ENCODE data around the gene GRK4. TPM values are rescaled to one million over a fixed set of nuclear protein-coding genes. Genes with fewer than 3 reads are reported as not detected.
A peak's percentile ranks its signal among the peaks of the same experiment; 100 is the strongest.
"Not testable (repeated sequence)": the region's sequence is repeated elsewhere in the genome, so short reads cannot be mapped to it uniquely, and the experiment has no call there.

Gene GRK4
- total RNA-seq, 5 donors from 2014 or later (not counting 1 experiment from before 2014, with no cell fraction given), result 1.8 to 4.8 (median 2.5) TPM

GRCh38 chr4:2944091-2944482 is 19.3 kb upstream of the GRK4 start:
- Mint-ChIP-seq H3K27me3 (no peaks in the 10 kb centered on the region), H3K4me1 (peaks cover 3 to 13% (median 6%) of the 10 kb centered on the region in 3 donors), H3K27ac (peak overlapping the region; percentile 29 to 53), H3K9me3 (no peaks in the 10 kb centered on the region), H3K36me3 (peaks cover 53% of the 10 kb centered on the region), H3K4me3 (no peak overlapping the region)
- ATAC-seq (replicated peaks in 1 of 4) (no peak), DNase-seq (peak in 1 of 35 experiments; percentile 9)
- WGBS (ENCODE audit: insufficient coverage), result 71% methylated on average over 6 of the region's 11 CpGs
- ChIA-PET POLR2A (interaction anchor here in 1 of 2 donors (1.3 kb wide), 1 partner anchor 10 kb away, joined by 4 read pairs; no protein-coding TSS in a partner anchor), CTCF (interaction anchor here in 1 of 2 donors (0.8 to 2.2 kb wide), 2 partner anchors 9 to 17 kb away, joined by 4 to 8 read pairs; no protein-coding TSS in a partner anchor)
- H3K36me3 ChIP-seq (ENCODE audit: control insufficient read depth in 2 of 2, extremely low read depth in 1 of 2, insufficient read depth in 1 of 2, low read length in 1 of 2), result peaks cover 29 to 97% of the 10 kb centered on the region in 2 donors
- H3K9me3 ChIP-seq, result no peaks in the 10 kb centered on the region
- peaks cover 0 to 44% of the 10 kb centered on the region in 2 experiments for H3K4me1 ChIP-seq (ENCODE audit: control insufficient read depth in 1 of 2, extremely low read depth in 1 of 2, insufficient read depth in 2 of 2, low read length in 2 of 2)
- H3K4me3 ChIP-seq (ENCODE audit: control insufficient read depth in 1 of 2, extremely low read depth in 1 of 2, low read length in 1 of 2), result no peak overlapping the region
- no peaks in the 10 kb centered on the region for H3K27me3 ChIP-seq (replicated peaks in 1 of 2; ENCODE audit: control insufficient read depth in 2 of 2, extremely low read depth in 1 of 2, insufficient read depth in 2 of 2, low read length in 1 of 2)
- H3K27ac ChIP-seq (ENCODE audit: low read length), result no peak overlapping the region

- no peak for ATAC-seq (replicated peaks in 1 of 4)
- Mint-ChIP-seq H3K9me3 (no peaks in the 10 kb centered on the region), H3K27me3 (no peaks in the 10 kb centered on the region), H3K36me3 (peaks cover 52% of the 10 kb centered on the region), H3K4me3 (no peak overlapping the region), H3K4me1 (peaks cover 0 to 11% (median 6%) of the 10 kb centered on the region in 3 donors), H3K27ac (peak overlapping the region in 1 of 2 donors; percentile 22)
- Histone ChIP-seq H3K4me3 (ENCODE audit: control insufficient read depth in 1 of 2, extremely low read depth in 1 of 2, low read length in 1 of 2) (no peak overlapping the region), H3K9me3 (no peaks in the 10 kb centered on the region), H3K36me3 (ENCODE audit: control insufficient read depth in 2 of 2, extremely low read depth in 1 of 2, insufficient read depth in 1 of 2, low read length in 1 of 2) (peaks cover 29 to 97% of the 10 kb centered on the region in 2 donors), H3K27me3 (replicated peaks in 1 of 2; ENCODE audit: control insufficient read depth in 2 of 2, extremely low read depth in 1 of 2, insufficient read depth in 2 of 2, low read length in 1 of 2) (no peaks in the 10 kb centered on the region), H3K4me1 (ENCODE audit: control insufficient read depth in 1 of 2, extremely low read depth in 1 of 2, insufficient read depth in 2 of 2, low read length in 2 of 2) (peaks cover 0 to 36% of the 10 kb centered on the region in 2 experiments), H3K27ac (ENCODE audit: low read length) (no peak overlapping the region)
- 88% methylated on average over 19 of the region's 30 CpGs for WGBS (ENCODE audit: insufficient coverage)
- CTCF ChIA-PET, result interaction anchor here in 1 of 2 donors (0.7 to 2.2 kb wide), 3 partner anchors 9 to 18 kb away, joined by 4 to 8 read pairs (median 4); no protein-coding TSS in a partner anchor
- POLR2A ChIA-PET, result interaction anchor here in 1 of 2 donors (1.3 kb wide), 1 partner anchor 10 kb away, joined by 4 read pairs; no protein-coding TSS in a partner anchor
- peak in 1 of 35 experiments; percentile 6 for DNase-seq
These were observed 18.5 kb upstream of the GRK4 start for GRCh38 chr4:2944586-2945526.

- H3K4me1 Mint-ChIP-seq; H3K9me3 Mint-ChIP-seq; H3K27me3 Mint-ChIP-seq; H3K9me3 ChIP-seq; H3K27me3 ChIP-seq (replicated peaks in 1 of 2; ENCODE audit: control insufficient read depth in 2 of 2, extremely low read depth in 1 of 2, insufficient read depth in 2 of 2, low read length in 1 of 2); POLR2A ChIA-PET; H3K27ac ChIP-seq (ENCODE audit: low read length); H3K4me3 ChIP-seq (ENCODE audit: control insufficient read depth in 1 of 2, extremely low read depth in 1 of 2, low read length in 1 of 2); H3K27ac Mint-ChIP-seq; H3K4me3 Mint-ChIP-seq; ATAC-seq (replicated peaks in 1 of 4): not testable (repeated sequence)
- CTCF ChIA-PET, result interaction anchor here in 1 of 2 donors (0.7 to 2.2 kb wide), 2 partner anchors 8 to 10 kb away, joined by 4 to 8 read pairs; no protein-coding TSS in a partner anchor
- peaks cover 54% of the 10 kb centered on the region for H3K36me3 Mint-ChIP-seq
- peaks cover 22 to 97% of the 10 kb centered on the region in 2 donors for H3K36me3 ChIP-seq (ENCODE audit: control insufficient read depth in 2 of 2, extremely low read depth in 1 of 2, insufficient read depth in 1 of 2, low read length in 1 of 2)
- DNase-seq, result peak in 1 of 35 experiments; percentile 7
- H3K4me1 ChIP-seq (ENCODE audit: control insufficient read depth in 1 of 2, extremely low read depth in 1 of 2, insufficient read depth in 2 of 2, low read length in 2 of 2), result peaks cover 0 to 25% of the 10 kb centered on the region in 2 experiments
- 94% methylated on average over 22 of the region's 30 CpGs for WGBS (ENCODE audit: insufficient coverage)
These were observed 17.5 kb upstream of the GRK4 start for GRCh38 chr4:2945619-2946604.

- ChIA-PET CTCF (no interaction called here), POLR2A (no interaction called here)
- WGBS (ENCODE audit: insufficient coverage), result 98% methylated on average over 14 of the region's 19 CpGs
- Mint-ChIP-seq H3K27me3 (no peaks in the 10 kb centered on the region), H3K36me3 (peaks cover 56% of the 10 kb centered on the region), H3K4me3 (no peak overlapping the region), H3K27ac (no peak overlapping the region), H3K4me1 (peaks cover 6 to 9% (median 8%) of the 10 kb centered on the region in 3 donors), H3K9me3 (no peaks in the 10 kb centered on the region)
- DNase-seq (peak in 1 of 35 experiments; percentile 11), ATAC-seq (replicated peaks in 1 of 4) (no peak)
- Histone ChIP-seq H3K9me3 (no peaks in the 10 kb centered on the region), H3K4me1 (ENCODE audit: control insufficient read depth in 1 of 2, extremely low read depth in 1 of 2, insufficient read depth in 2 of 2, low read length in 2 of 2) (peaks cover 0 to 15% of the 10 kb centered on the region in 2 experiments), H3K36me3 (ENCODE audit: control insufficient read depth in 2 of 2, extremely low read depth in 1 of 2, insufficient read depth in 1 of 2, low read length in 1 of 2) (peaks cover 14 to 96% of the 10 kb centered on the region in 2 donors), H3K27me3 (replicated peaks in 1 of 2; ENCODE audit: control insufficient read depth in 2 of 2, extremely low read depth in 1 of 2, insufficient read depth in 2 of 2, low read length in 1 of 2) (no peaks in the 10 kb centered on the region), H3K27ac (ENCODE audit: low read length) (no peak overlapping the region), H3K4me3 (ENCODE audit: control insufficient read depth in 1 of 2, extremely low read depth in 1 of 2, low read length in 1 of 2) (no peak overlapping the region)
These were observed 16.4 kb upstream of the GRK4 start for GRCh38 chr4:2946812-2947600.

- Mint-ChIP-seq H3K36me3 (peaks cover 59% of the 10 kb centered on the region), H3K4me3 (no peak overlapping the region), H3K4me1 (peaks cover 2 to 8% (median 2%) of the 10 kb centered on the region in 3 donors), H3K9me3 (no peaks in the 10 kb centered on the region), H3K27me3 (no peaks in the 10 kb centered on the region), H3K27ac (no peak overlapping the region)
- Histone ChIP-seq H3K27ac (ENCODE audit: low read length) (no peak overlapping the region), H3K27me3 (replicated peaks in 1 of 2; ENCODE audit: control insufficient read depth in 2 of 2, extremely low read depth in 1 of 2, insufficient read depth in 2 of 2, low read length in 1 of 2) (no peaks in the 10 kb centered on the region), H3K9me3 (no peaks in the 10 kb centered on the region), H3K36me3 (ENCODE audit: control insufficient read depth in 2 of 2, extremely low read depth in 1 of 2, insufficient read depth in 1 of 2, low read length in 1 of 2) (peaks cover 12 to 96% of the 10 kb centered on the region in 2 donors), H3K4me1 (ENCODE audit: control insufficient read depth in 1 of 2, extremely low read depth in 1 of 2, insufficient read depth in 2 of 2, low read length in 2 of 2) (peaks cover 0 to 5% of the 10 kb centered on the region in 2 experiments), H3K4me3 (ENCODE audit: control insufficient read depth in 1 of 2, extremely low read depth in 1 of 2, low read length in 1 of 2) (no peak overlapping the region)
- no peak for DNase-seq
- ChIA-PET POLR2A (no interaction called here), CTCF (no interaction called here)
- WGBS (ENCODE audit: insufficient coverage), result 96% methylated on average over 6 of the region's 11 CpGs
- no peak for ATAC-seq (replicated peaks in 1 of 4)
These were observed 15.4 kb upstream of the GRK4 start for GRCh38 chr4:2947926-2948325.
